HG02798 (cell line): ENCODE results near the gene MRPS7.

ENCODE experiments used
- ATAC-seq: cut with Tn5 transposase; IDR thresholded peaks from one replicate; pipeline ENCODE4 v1.9.1; 2021; ENCODE audit warnings: mild to moderate bottlenecking; ENCODE audit not compliant: unreplicated experiment, poor library complexity

The MRPS7 gene

GRCh38 chr17:75301502-75302206, 40.0 kb downstream of the MRPS7 start:
- ATAC-seq, result no peak

DNA sequence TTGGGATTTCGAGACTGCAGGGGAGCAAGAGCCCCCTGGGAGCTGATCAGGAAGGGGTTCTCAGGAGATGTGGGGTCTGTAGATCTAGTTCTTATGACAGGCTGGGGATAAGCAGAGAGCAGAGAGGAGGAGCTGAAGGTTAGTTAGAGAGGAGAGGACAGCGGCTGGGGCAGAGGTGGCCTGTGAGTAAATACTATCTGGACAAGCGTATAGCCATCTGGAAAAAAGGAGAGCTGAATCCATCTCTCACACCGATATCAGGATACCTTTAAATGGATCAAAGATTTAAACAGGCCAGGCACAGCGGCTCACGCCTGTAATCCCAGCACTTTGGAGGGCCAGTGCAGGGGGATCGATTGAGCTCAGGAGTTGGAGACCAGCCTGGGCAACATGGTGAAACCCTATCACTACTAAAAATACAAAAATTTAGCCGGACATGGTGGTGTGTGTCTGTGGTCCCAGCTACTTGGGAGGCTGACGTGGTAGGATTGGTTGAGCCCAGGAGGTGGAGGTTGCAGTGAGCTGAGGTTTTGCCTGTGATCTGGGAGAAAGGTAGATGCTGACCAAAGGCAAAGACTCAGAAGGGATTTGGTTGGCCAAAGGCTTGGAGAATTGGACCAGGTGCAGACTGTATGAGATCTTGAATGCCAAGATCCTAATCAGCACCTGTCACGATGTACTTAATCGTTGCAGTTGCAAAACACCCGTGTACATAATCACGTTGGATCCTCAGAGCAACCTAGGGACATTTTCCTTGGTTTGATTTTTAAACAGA, 46.5 kb downstream of the MRPS7 start:
- ATAC-seq, result no peak

DNA sequence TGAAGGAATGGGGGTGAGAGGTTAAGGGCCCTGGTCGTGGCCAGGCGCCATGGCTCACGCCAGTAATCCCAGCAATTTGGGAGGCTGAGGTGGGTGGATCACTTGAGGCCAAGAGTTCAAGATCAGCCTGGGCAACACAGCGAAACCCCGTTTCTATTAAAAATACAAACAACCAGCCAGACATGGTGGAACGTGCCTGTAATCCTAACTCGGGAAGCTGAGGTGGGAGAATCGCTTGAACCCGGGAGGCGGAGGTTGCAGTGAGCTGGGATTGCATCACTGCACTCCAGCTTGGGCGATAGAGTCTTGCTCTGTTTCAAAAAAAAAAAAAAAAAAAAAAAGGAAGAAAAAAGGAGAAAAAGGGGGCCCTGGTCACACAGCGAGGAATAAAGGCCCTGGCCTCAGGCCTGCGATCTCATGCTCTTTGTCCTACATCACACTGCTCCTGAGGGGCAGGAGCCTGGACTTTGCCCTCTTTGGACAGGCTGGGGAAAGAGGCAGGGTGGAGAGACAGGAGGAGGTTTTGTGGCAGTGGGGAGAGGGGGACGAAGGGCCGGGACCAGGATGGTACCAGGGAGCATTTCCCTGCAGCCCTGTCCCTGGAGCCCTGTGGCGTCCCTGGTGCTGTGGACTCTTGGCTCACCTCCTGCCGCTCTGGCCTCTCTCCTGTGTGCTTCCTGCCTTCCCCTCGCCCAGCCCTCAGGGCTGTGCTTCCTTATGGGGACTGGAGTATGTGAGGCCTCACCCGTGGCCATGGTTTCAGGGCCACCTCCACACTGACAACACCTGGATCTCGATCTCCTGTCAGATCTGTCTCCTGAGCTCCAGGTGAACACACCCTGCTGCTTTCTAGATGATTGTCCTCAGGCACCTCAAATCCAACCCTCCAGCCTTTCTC, 47.3 kb downstream of the MRPS7 start:
- no peak for ATAC-seq

DNA sequence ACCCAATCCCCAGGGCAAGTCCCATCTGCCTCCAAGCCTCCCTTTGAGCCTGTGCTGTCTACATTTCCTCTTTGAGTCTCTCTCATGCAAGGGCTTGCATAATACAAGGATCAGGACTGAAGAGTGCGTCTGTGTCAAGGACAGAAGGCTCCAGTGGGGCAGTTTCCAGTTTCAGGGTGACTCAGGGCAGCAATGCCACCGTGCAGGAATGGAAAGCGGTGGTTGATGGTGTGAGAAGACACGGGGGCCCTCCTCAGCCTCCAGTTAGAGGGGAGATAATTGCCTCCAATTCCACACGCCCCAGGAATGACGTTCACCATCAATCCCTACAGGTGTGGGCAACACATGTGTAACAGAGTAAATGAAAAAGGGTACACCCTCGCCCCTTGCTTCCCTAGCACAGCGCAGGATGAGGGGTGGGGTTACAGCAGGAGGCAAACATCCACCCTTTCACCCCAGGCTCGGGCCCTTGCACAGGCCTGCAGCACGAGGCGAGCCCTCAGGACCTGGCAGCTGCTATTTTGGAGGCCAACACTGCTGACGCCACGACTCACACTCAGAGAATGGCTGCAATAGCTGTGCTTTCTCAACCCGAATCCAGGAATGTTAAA, 52.4 kb downstream of the MRPS7 start:
- peak; percentile 54 for ATAC-seq

DNA sequence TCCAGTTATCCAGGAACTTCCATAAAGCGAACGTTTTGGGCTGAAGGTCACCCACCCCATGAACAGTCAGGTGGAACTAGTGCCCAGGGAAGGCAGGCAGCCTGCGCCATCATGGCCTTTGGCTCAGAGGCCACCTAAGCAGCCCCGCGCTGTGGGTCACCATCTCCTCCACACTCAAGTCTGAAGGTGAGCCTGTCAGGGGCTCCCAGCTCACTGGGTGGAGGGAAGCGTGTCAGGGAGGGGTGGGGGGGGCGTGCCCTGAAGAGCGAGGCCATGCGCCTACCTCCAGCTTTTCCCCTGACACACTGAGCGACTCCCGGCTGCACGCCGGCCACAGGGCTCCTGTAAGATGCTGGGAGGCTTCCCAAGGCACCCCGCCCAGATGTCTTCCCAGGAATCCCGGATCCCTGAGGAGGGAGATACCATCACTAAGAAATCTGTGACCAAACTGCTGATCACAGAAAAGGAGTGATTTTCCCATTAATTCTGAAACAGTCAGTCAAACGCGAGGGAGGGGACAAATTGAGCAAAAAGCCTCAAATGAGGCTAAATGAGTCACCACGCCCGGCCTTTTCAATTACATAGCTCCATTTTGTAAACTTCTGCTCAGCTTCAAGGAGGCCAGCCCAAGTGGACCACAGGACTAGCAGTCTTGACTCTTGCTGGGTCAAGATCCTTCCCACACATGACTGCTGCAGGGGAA, 54.0 kb downstream of the MRPS7 start:
- no peak for ATAC-seq
